AG04450 (cell line): ENCODE measurements around the gene ARHGEF4. TPM values are rescaled to one million over a fixed set of nuclear protein-coding genes. Genes with fewer than 3 reads are reported as not detected.
"Not testable (repeated sequence)": the region's sequence is repeated elsewhere in the genome, so short reads cannot be mapped to it uniquely, and the experiment has no call there.

Experiments used
- CTCF ChIA-PET: fragments of 300-600, 350-600 bp; formaldehyde crosslinking; extraction: SDS; loops from one replicate; lab custom pipeline; 2022; ENCODE audit warnings: antibody characterized with exemption, inconsistent platforms; lab: Charles Lee
- POLR2A ChIA-PET: fragments of 350-600 bp; formaldehyde crosslinking; extraction: SDS; loops from one replicate; lab custom pipeline; 2021; ENCODE audit warnings: antibody characterized with exemption, inconsistent platforms; lab: Yijun Ruan, JAX
- DNase-seq: peaks from one replicate; pipeline ENCODE4 v3.0.0-alpha.2; 2011; ENCODE audit warnings: low read depth, low spot score
- H3K27ac ChIP-seq: one replicate; pipeline ENCODE4 v1.5.1; 2012; ENCODE audit warnings: low read depth, low read length, control low read depth
- H3K27me3 ChIP-seq: one replicate; pipeline ENCODE4 v1.6.0; 2012; ENCODE audit warnings: low read length; ENCODE audit not compliant: control insufficient read depth, insufficient read depth
- H3K4me3 ChIP-seq: 2 replicates; pipeline ENCODE4 v1.5.1; 2011; ENCODE audit warnings: mild to moderate bottlenecking, low read depth, low read length, control low read depth
- H3K9me3 ChIP-seq: 2 replicates; pipeline ENCODE4 v1.5.1; 2012; ENCODE audit warnings: low read length; ENCODE audit not compliant: control insufficient read depth, insufficient read depth
- CTCF ChIP-seq: IDR thresholded peaks from 2 replicates; pipeline ENCODE4 v1.5.1; 2011; ENCODE audit warnings: low read depth, low read length, control low read depth, inconsistent platforms
- polyA plus RNA-seq: library from polyadenylated mRNA; depleted of rRNA; stranded (reverse); fragments of >200 nt; gene quantifications from 2 replicates; pipeline ENCODE4 v1.2.3, GENCODE V29; 2011

Gene ARHGEF4
- polyA plus RNA-seq, 1 experiment, result 0.95 TPM

- H3K27me3 ChIP-seq, result no peaks in the 10 kb centered on the region
- H3K27ac ChIP-seq, result no peak overlapping the region
- no peak for TF ChIP-seq CTCF
- POLR2A ChIA-PET, result interaction anchor here (0.9 kb wide), 1 partner anchor 8 kb away, joined by 3 read pairs; no protein-coding TSS in a partner anchor
- no peak for DNase-seq
- CTCF ChIA-PET, result interaction anchor here (0.7 to 1.6 kb wide), 2 partner anchors 9 to 24 kb away, joined by 4 to 5 read pairs; no protein-coding TSS in a partner anchor
- H3K9me3 ChIP-seq, result no peaks in the 10 kb centered on the region
- H3K4me3 ChIP-seq, result no peak overlapping the region
These were observed 228.1 kb downstream of the ARHGEF4 start for GRCh38 chr2:131064589-131065512.

GRCh38 chr2:131067465-131068125 lies 230.9 kb downstream of the ARHGEF4 start:
- Histone ChIP-seq H3K9me3 (no peaks in the 10 kb centered on the region), H3K4me3 (no peak overlapping the region), H3K27ac (no peak overlapping the region), H3K27me3 (no peaks in the 10 kb centered on the region)
- no peak for DNase-seq
- POLR2A ChIA-PET, result no interaction called here
- CTCF ChIA-PET, result no interaction called here
- TF ChIP-seq CTCF, result no peak

- H3K9me3 ChIP-seq, CTCF ChIA-PET, DNase-seq, H3K27ac ChIP-seq, POLR2A ChIA-PET, H3K27me3 ChIP-seq, H3K4me3 ChIP-seq: not testable (repeated sequence)
These were observed 231.5 kb downstream of the ARHGEF4 start for GRCh38 chr2:131068172-131068571.

- H3K9me3 ChIP-seq, CTCF ChIA-PET, H3K27me3 ChIP-seq, POLR2A ChIA-PET, H3K27ac ChIP-seq, DNase-seq, H3K4me3 ChIP-seq: not testable (repeated sequence)
These were observed 238.9 kb downstream of the ARHGEF4 start for GRCh38 chr2:131075578-131075977.

GRCh38 chr2:131076707-131077106 lies 240.0 kb downstream of the ARHGEF4 start:
- Histone ChIP-seq H3K27ac (no peak overlapping the region), H3K4me3 (no peak overlapping the region), H3K9me3 (no peaks in the 10 kb centered on the region), H3K27me3 (no peaks in the 10 kb centered on the region)
- no peak for TF ChIP-seq CTCF
- no peak for DNase-seq
- CTCF ChIA-PET, result no interaction called here
- POLR2A ChIA-PET, result no interaction called here
